K562 (cell line): ENCODE results near the gene SPOUT1. TPM values are rescaled to one million over a fixed set of nuclear protein-coding genes. Genes with fewer than 3 reads are reported as not detected.

Experiments
- ARID4B ChIP-seq: sonication (generic); formaldehyde crosslinking; IDR thresholded peaks from 2 replicates; pipeline ENCODE4 v1.8.0; 2022; ENCODE audit warnings: mild to moderate bottlenecking, missing genetic modification reagents
- CC2D1A ChIP-seq: fragments of 450-650 bp; IDR thresholded peaks from 2 replicates; pipeline ENCODE4 v1.6.1; 2017; ENCODE audit warnings: mild to moderate bottlenecking
- CEBPB ChIP-seq: fragments of 450-650 bp; IDR thresholded peaks from 2 replicates; pipeline ENCODE4 v1.6.1; 2016; ENCODE audit warnings: missing genetic modification characterization, missing compliant biosample characterization
- ETV5 ChIP-seq: sonication (generic); formaldehyde crosslinking; IDR thresholded peaks from 2 replicates; pipeline ENCODE4 v1.4.0; 2020; ENCODE audit warnings: low read depth, mild to moderate bottlenecking, missing genetic modification reagents
- JUN ChIP-seq, 2 experiments: sonication (generic) in 1 of 2; formaldehyde crosslinking in 1 of 2; IDR thresholded peaks; 2 replicates each; pipeline versions ENCODE4 v1.6.1 to v1.8.0; 2012 to 2022; ENCODE audit warnings: borderline replicate concordance in 2 of 2, mild to moderate bottlenecking in 2 of 2, improper control_type of control experiment in 1 of 2, low read depth in 1 of 2, low read length in 1 of 2, missing genetic modification reagents in 1 of 2
- MCM3 ChIP-seq: fragments of 450-650 bp; IDR thresholded peaks from 2 replicates; pipeline ENCODE4 v1.6.1; 2016
- MEF2D ChIP-seq: conservative IDR thresholded peaks from 2 replicates; pipeline ENCODE4 v1.6.1; 2016; ENCODE audit warnings: low read depth, missing genetic modification characterization, missing compliant biosample characterization
- NCOA6 ChIP-seq: fragments of 450-650 bp; IDR thresholded peaks from 2 replicates; pipeline ENCODE4 v1.6.1; 2017; ENCODE audit warnings: mild to moderate bottlenecking
- PHB ChIP-seq: fragments of 250-450 bp; sonication (Bioruptor Pico); IDR thresholded peaks from 2 replicates; pipeline ENCODE4 v1.5.0; 2021
- POLR3A ChIP-seq: IDR thresholded peaks from 2 replicates; pipeline ENCODE4 v1.6.1; 2011; ENCODE audit warnings: borderline replicate concordance, mild to moderate bottlenecking, moderate library complexity; ENCODE audit not compliant: insufficient read length, insufficient read depth; ENCODE audit errors: extremely low read depth
- PPARD ChIP-seq: fragments of 250-450 bp; sonication (Bioruptor Pico); IDR thresholded peaks from 2 replicates; pipeline ENCODE4 v1.8.0; 2022; ENCODE audit warnings: inconsistent platforms, mild to moderate bottlenecking, moderate library complexity
- RFX5 ChIP-seq: IDR thresholded peaks from 2 replicates; pipeline ENCODE4 v1.6.1; 2011; ENCODE audit warnings: low read depth, mild to moderate bottlenecking, improper control_type of control experiment, low read length
- ZBED1 ChIP-seq: IDR thresholded peaks from 2 replicates; pipeline ENCODE4 v1.6.1; 2014
- ZNF124 ChIP-seq: sonication (generic); formaldehyde crosslinking; IDR thresholded peaks from 2 replicates; pipeline ENCODE4 v1.8.1; 2022; ENCODE audit warnings: missing genetic modification reagents
- ZNF212 ChIP-seq: fragments of 450-650 bp; formaldehyde crosslinking; IDR thresholded peaks from 2 replicates; pipeline ENCODE4 v1.4.0; 2020; ENCODE audit warnings: mild to moderate bottlenecking
- ZNF253 ChIP-seq: fragments of 250-450 bp; sonication (Bioruptor Pico); conservative IDR thresholded peaks from 2 replicates; pipeline ENCODE4 v1.6.1; 2021; ENCODE audit warnings: mild to moderate bottlenecking
- ZNF316 ChIP-seq: fragments of 450-650 bp; IDR thresholded peaks from 2 replicates; pipeline ENCODE4 v1.6.1; 2016
- polyA plus RNA-seq, 8 experiments: library from polyadenylated mRNA; depleted of rRNA in 4 of 8; stranded (reverse) in 5 of 8; unstranded in 3 of 8; fragments of >200 nt; fragmentation: Nextera tagmentation in 2 of 8; fragmentation: Illumina TruSeq in 1 of 8; extraction: Ambion mirVana in 2 of 8; extraction: Trizol in 1 of 8; gene quantifications; 2 replicates each; pipeline versions ENCODE4 v1.2.1 to v1.2.3, GENCODE V29; 2011 to 2014; ENCODE audit warnings: inconsistent platforms in 1 of 8, missing spikeins in 1 of 8
- total RNA-seq, 7 experiments: library from RNA; depleted of rRNA in 6 of 7; stranded (reverse); fragments of >200 nt in 6 of 7; fragmentation: Illumina TruSeq in 2 of 7; extraction: Trizol in 2 of 7; gene quantifications; 2 replicates each; pipeline versions ENCODE4 v1.2.1 to v1.2.3, GENCODE V29; 2011 to 2021; ENCODE audit warnings: low replicate concordance in 1 of 7
- TF ChIP-seq, protein P1 (sequence below): sonication (generic); formaldehyde crosslinking; IDR thresholded peaks from 2 replicates; pipeline ENCODE4 v1.8.0; 2022; ENCODE audit warnings: missing genetic modification reagents, mild to moderate bottlenecking, borderline replicate concordance
- TF ChIP-seq, protein P2 (sequence below): sonication (generic); formaldehyde crosslinking; IDR thresholded peaks from 2 replicates; pipeline ENCODE4 v1.8.1; 2023; ENCODE audit warnings: mild to moderate bottlenecking, missing genetic modification reagents
- TF ChIP-seq, protein P3 (sequence below): fragments of 450-650 bp; IDR thresholded peaks from one replicate; pipeline ENCODE4 v1.6.1; 2018; ENCODE audit warnings: mild to moderate bottlenecking, moderate library complexity; ENCODE audit not compliant: partially characterized antibody

Gene SPOUT1
- total and polyA plus RNA-seq, 9 of the 15 experiments (the other 6 are each of a cell fraction or from before 2014, with no cell fraction given), result 10.6 to 121 (median 37.4) TPM

- TF ChIP-seq ARID4B (peak; percentile 98), ETV5 (peak; percentile 87), ZNF253 (CRISPR knock-in tag) (no peak), POLR3A (no peak), RFX5 (no peak), ZNF212 (CRISPR knock-in tag) (no peak), PPARD (no peak), CEBPB (peak; percentile 98), JUN (IDR thresholded peaks at IDR 0.05; ENCODE audit: borderline replicate concordance, low read depth, low read length) (peak; percentile 74; the same call in 1 of the 2 replicates), JUN (CRISPR knock-in tag; IDR thresholded peaks at IDR 0.05; ENCODE audit: borderline replicate concordance) (peak; percentile 79; the same call in 1 of the 2 replicates), CC2D1A (0 out of 2 replicates have a peak, but pooled peaks have one; percentile 31), ZBED1 (0 out of 2 replicates have a peak, but pooled peaks have one; percentile 66), NCOA6 (no peak), PHB (CRISPR knock-in tag) (no peak), MCM3 (no peak), ZNF316 (no peak), MEF2D (tag) (0 out of 2 replicates have a peak, but pooled peaks have one; percentile 42), ZNF124 (CRISPR knock-in tag) (0 out of 2 replicates have a peak, but pooled peaks have one; percentile 68)
- TF ChIP-seq, protein P1, sequence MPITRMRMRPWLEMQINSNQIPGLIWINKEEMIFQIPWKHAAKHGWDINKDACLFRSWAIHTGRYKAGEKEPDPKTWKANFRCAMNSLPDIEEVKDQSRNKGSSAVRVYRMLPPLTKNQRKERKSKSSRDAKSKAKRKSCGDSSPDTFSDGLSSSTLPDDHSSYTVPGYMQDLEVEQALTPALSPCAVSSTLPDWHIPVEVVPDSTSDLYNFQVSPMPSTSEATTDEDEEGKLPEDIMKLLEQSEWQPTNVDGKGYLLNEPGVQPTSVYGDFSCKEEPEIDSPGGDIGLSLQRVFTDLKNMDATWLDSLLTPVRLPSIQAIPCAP (CRISPR knock-in tag), result no peak; the same call in 1 of the 2 replicates
- TF ChIP-seq, protein P2, sequence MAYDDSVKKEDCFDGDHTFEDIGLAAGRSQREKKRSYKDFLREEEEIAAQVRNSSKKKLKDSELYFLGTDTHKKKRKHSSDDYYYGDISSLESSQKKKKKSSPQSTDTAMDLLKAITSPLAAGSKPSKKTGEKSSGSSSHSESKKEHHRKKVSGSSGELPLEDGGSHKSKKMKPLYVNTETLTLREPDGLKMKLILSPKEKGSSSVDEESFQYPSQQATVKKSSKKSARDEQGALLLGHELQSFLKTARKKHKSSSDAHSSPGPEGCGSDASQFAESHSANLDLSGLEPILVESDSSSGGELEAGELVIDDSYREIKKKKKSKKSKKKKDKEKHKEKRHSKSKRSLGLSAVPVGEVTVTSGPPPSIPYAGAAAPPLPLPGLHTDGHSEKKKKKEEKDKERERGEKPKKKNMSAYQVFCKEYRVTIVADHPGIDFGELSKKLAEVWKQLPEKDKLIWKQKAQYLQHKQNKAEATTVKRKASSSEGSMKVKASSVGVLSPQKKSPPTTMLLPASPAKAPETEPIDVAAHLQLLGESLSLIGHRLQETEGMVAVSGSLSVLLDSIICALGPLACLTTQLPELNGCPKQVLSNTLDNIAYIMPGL, result peak; percentile 81; the same call in 1 of the 2 replicates
- TF ChIP-seq, protein P3, sequence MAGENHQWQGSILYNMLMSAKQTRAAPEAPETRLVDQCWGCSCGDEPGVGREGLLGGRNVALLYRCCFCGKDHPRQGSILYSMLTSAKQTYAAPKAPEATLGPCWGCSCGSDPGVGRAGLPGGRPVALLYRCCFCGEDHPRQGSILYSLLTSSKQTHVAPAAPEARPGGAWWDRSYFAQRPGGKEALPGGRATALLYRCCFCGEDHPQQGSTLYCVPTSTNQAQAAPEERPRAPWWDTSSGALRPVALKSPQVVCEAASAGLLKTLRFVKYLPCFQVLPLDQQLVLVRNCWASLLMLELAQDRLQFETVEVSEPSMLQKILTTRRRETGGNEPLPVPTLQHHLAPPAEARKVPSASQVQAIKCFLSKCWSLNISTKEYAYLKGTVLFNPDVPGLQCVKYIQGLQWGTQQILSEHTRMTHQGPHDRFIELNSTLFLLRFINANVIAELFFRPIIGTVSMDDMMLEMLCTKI, result no peak
Observed at GRCh38 chr9:128786681-128787601, 42.7 kb downstream of the SPOUT1 start, which contains the start of gene TBC1D13 (continued).
